HG02973 (cell line): ENCODE measurements around the gene MFSD1.

Experiments
- ATAC-seq: cut with Tn5 transposase; IDR thresholded peaks from one replicate; pipeline ENCODE4 v1.9.1; 2021; ENCODE audit warnings: moderate library complexity; ENCODE audit not compliant: unreplicated experiment

Gene MFSD1, protein sequence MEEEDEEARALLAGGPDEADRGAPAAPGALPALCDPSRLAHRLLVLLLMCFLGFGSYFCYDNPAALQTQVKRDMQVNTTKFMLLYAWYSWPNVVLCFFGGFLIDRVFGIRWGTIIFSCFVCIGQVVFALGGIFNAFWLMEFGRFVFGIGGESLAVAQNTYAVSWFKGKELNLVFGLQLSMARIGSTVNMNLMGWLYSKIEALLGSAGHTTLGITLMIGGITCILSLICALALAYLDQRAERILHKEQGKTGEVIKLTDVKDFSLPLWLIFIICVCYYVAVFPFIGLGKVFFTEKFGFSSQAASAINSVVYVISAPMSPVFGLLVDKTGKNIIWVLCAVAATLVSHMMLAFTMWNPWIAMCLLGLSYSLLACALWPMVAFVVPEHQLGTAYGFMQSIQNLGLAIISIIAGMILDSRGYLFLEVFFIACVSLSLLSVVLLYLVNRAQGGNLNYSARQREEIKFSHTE

DNA sequence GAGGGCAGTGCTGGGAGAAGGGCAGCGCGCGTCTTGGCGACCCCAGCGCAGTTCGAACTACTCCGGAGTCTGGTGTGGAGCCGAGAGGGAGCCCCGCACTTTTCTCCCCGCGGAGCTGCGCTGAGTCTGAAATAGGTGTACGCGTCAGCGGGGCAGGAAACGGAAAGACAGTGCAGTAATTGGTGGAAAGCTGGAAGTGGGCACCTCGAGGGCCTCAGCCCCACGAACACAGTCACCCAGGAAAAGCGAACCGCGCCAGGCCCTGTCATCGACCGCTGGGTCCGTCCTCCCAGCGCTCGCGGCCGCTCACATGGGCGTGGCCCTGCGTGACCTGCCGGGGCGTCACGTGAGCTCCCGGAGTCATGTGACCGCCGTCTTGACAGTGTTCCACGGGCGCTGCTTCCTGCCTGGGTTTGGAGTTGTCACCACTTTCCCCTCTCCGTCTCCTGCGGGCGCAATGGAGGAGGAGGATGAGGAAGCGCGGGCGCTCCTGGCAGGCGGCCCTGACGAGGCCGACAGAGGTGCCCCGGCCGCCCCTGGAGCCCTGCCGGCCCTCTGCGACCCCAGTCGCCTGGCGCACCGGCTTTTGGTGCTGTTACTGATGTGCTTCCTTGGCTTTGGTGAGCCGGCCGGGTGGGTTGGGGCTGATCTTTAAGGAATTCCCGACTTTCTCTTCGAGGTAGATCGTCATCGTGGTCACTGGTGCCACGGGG, at the start of gene MFSD1:
MFSD1 (plus strand) TSS at position 359 of the 713 bp plus-strand sequence; CDS start at position 458, 99 bp downstream.
- ATAC-seq, result peak; percentile 97

DNA sequence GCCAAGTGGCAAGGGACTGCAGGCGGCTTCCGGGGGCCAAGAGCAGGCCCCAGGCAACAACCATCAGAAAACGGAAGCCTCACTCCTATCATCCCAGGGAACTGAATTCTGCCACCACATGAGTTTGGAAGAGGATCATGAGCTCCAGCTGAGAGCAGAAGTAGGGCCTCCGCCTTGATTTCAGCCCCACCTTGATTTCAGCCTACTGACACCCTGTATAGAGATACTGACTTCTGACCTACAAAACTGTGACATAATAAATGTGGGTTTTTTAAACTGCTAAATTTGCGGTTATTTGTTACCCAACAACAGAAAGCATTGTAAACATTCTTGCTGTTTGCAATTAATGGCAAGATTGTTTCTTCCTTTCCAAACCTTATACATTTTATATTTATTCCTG, 48.0 kb upstream of the MFSD1 start:
- ATAC-seq, result no peak

DNA sequence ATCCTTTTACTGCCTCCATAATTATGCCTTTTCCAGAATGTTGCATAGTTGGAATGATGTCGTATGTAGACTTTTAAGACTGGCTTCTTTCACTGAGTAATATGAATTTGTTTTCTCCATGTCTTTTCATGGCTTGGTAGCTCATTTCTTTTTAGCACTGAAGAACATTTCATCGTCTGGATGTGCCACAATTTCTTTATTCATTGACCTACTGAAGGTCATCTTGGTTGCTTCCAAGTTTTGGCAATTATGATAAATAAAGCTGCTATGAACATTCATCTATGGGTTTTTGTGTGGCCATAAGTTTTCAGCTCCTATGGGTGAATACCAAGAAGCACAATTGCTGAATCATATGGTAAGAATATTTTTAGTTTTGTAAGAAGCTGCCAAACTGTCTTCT, 46.4 kb upstream of the MFSD1 start:
- ATAC-seq, result no peak

DNA sequence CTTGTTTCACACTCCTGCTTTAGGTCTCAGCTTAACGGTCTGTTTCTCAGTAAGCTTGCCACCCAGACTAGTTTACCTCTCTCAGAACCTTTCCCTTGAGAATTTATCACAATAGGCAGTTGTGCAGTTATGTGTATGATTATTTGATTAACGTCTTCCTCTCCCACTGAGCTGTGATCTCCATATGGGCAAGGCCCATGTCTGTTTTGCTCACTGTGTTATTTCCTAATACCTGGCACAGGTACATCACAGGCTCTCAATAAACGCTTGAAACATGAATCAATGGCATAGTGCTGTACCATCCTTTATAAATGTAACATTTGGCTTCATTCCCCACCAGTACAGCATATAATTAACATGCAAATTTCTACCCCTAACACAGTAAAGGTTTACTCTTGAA, 40.5 kb upstream of the MFSD1 start:
- ATAC-seq, result no peak

DNA sequence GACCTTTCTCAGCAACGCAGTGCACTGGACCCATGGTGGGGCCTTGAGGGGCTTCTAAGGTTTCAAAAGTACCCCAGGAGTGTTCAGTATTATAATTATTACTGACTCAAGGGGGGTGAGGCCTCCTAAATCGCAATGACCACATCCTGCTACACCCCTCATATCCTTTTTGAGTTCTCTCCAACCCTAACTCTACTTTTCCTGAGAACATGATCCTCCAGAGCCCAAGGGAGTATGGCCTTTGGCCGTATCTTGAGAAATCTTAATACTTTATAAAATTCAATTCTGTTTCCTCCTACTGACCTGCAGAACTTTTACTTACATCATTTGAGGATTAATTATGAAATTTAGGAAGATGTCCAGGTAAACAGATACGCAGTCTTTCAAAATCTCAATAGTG, 39.2 kb upstream of the MFSD1 start:
- no peak for ATAC-seq

DNA sequence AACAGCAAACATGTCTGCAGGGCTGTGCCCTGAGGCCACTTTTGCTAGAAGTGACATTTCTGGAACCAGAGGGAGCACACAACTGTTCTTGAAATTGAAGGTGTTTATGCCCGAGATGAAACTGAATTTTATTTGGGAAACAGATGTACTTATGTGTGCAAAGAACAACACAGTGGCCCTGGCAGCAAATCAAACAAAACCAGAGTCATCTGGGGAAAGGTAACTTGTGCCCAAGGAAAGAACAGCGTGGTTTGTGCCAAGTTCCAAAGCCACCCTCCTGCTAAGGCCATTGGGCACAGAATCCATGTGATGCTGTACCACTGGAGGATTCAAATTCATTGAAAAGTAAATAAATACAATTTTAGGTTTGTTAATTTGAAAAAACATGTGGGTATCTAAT, 38.4 kb upstream of the MFSD1 start:
- ATAC-seq, result no peak

DNA sequence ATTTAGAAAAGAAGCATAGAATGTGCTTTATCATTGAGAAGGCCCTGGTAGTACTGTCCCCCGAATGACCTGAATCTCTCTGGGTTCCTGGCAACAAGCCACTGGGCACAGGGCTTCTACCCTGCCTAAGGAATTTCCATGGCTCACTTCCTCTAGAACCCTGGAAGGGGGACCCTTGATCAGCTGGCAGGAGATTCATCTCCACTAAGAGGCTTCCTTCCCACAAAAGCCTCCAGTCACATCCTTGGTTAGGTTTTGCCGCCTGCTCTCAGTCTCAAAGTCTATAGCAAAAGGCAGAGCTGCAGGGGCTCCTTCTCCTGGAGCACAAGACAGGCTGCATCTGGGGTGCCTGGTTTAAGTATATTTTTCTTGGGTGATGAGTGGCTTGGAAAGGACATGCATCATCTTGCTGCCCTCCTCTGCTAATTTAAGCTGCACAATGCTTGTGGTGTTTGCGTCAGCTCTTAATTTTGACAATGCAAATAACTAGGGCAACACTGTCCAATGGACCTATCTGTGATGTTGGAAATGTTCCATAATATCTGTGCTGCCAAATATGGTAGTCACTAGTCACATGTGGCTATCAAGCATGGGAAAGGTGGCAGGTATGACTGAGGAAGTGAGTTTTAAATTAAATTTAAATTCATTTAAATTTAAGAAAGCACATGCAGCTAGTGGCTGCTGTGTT, 36.2 kb upstream of the MFSD1 start:
- no peak for ATAC-seq

DNA sequence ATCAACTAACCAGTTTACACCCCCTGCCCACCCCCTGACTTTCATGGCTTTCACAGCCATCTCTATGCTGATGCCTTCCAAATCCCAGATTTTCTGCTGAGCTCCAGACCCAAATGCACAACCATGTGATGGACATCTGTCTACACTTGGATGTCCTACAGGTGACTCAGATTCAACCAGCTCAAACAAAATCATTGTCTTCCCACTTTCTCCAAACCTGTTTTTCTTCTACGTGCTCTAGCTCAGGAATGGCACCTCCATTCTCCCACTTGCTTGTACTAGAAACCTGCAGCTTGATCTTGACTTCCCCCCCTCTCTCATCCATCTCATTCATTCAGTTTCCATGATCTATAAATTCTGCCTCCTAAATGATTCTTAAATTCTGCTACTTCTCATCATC, 35.5 kb upstream of the MFSD1 start:
- ATAC-seq, result no peak

DNA sequence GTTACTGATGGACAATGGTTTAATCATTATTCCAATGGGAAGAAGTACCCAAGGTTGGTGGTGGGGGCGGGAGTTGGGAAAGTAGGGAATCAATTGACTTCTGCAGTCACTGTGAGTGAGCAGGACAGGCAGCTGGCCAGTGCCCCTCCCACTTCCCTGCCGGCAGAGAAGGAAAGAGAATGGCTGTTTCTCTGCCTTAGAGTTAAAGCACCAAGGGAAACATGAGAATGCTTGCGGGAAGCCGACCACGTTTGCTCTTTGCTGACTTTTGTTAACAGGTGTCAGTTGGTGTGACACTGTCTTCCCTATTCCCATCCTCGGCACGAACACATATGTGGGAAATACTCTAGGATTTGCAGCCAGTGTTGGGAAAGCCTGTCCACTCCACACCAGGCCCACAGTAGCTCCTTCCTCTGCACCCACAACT, 33.5 kb upstream of the MFSD1 start:
- ATAC-seq, result no peak

DNA sequence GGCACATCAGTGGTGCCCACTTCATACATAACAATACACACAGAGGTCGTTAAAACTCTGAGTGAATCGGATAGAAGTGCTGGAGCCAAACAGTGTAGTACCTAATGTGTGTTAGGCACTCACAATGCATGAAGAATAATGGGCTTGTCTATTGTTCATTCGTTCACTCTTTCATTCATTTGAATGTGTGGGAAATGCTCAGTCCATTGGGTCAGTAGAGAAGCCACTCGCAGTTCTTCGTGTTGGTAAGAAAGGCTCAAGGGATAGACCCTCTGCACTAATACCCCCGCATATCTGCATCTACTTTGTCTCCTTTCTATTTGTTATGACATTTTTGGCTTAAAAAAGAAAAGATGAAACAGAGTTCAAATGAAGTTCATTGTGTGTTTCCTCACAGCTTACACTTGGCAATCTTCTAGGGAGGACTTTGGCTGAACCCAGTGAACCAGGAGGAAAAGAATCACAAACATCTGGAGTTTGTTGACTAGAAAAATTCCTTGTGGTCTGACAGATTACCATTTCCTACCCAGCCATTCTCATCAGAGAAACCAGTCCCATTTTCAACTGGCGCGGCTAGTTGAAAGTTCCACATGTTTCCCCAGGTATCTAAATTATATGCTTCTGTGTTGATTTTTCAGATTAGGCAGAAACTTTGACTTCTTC, 32.8 kb upstream of the MFSD1 start:
- ATAC-seq, result no peak

DNA sequence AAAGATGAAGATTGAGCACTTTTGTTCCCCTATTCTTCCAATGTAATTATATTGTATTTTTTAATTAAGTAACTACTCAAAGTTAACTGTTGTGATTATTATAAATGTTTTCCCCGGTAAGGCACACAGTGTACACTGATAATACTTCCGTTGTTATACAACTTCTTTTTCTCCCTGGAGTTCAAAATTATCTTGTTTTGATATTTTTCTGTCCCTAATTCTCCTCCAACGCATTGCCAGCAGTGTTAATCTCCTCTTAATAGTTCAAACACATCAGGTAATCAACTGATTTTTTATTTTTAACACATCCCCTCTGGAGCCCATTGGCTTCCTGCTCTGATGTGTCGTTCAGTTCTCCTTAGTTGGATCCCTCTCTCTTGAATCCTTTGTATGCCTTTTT, 32.3 kb upstream of the MFSD1 start:
- ATAC-seq, result no peak

DNA sequence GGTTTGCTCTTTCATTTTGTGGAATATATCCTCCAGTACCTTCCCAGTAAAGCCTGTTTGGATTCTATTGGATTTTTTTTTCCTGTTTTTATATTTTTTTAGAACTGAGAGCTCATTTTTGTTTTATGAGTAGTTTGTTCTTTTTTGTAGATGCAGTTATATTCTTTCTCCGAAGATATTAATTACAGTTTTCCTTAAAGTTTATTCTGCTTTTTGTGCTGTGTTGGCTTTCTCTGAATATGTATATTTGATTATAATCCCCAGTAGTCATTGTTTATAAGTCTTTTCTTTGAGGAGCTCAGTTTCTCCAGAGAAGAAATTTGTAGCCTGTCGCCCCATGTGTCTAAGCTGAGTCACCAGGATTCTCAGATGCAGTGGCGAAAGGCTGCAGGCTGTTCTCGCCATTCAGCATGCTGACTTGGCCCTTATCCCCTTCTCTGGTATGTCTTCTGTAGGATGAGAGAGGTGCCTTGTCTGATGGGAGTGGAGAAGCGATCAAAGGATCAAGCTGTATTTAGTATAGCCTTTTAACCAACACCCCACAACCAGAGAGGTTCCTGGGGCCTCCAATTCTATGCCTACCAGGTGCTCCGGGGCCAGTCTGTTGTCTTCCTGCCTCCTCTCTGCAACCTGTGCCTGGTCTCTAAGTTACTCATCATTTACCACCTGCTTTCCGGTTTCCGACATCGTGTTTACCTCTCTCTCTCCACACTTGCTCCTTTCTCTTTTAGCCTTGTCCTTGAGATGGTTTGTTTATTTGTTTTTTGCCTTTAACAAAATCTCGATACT, 31.7 kb upstream of the MFSD1 start:
- no peak for ATAC-seq

DNA sequence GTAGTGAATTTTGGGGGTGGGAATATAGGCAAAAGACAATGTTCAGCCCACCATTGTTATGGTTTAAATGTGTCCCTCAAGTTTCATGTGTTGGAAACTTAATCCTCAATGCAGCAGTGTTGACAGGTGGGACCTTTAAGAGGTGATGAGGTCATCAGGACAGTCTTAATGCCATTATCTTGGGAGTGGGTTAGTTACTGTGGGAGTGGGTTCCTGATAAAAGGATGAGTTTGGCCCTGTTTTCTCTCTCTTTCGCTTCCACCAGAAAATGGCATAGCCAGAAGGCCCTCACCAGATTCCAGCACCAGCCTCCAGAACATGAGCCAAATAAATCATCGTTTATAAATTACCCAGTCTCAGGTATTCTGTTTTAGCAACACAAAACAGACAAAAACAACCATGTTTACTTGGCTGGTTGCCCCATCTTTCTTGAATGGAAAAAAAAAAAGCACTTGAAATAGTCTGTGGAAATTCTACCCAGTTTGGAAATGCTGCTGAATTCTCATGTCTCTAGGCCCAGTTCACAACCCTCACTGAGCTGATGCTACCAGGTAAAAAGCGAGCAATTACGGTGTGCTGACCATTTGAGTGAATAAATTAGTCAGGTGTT, 31.0 kb upstream of the MFSD1 start:
- ATAC-seq, result no peak

DNA sequence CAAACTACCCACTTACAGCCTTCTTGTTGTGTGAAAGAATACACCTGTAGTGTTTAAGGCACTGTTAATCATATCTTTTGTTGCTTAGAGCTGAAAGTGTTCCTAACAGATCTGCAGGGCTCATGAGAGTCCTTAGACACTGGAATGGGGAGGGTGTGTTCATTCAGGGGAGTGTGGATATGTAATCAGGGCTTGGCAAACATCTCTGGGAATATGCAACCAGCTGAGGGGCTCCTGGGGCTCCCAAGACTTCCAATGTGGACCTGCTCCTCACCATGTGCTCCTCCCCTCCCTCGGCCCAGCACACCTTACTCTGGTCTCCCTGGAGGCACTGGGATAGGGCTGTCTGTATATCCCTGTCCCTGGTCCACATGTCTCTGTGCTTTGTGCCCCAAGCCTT, 30.3 kb upstream of the MFSD1 start:
- ATAC-seq, result no peak

DNA sequence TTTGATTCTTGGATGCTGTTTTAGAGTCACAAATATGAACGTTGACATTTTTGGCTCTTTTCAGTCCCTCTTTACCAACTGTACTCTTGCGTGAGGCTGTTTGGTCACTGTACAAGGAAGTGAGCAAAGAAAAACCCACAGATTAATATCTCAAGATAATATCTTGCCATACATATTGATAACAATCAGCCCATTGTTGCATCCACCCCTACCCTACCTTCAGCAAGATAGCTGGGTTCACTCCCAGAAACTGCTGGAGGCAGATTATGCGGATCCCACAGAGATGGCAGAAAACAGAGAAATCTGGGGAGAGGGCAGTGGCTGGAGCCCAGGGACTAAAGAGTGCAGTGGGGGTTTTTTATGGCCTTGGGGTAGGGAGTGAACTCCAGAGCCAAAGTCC, 29.9 kb upstream of the MFSD1 start:
- no peak for ATAC-seq

DNA sequence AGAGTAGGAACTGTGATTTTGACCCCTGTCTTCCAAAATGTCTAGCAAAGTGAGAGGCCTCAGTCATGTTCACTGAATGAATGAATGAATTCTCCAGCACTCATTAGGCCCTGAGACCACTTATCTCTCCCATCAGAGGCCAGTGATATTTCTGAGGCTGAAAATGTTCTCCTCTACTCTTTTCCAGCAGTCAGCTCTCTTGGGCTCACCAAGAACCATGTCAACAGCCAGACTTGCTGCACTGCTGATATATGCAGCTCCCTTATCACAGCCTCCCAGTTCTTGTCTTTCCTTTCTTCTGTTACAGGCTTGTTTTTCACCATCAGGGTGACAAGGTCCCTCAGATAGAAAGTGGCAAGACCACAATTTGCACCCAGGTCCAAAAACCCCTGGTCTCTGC, 28.7 kb upstream of the MFSD1 start:
- no peak for ATAC-seq

DNA sequence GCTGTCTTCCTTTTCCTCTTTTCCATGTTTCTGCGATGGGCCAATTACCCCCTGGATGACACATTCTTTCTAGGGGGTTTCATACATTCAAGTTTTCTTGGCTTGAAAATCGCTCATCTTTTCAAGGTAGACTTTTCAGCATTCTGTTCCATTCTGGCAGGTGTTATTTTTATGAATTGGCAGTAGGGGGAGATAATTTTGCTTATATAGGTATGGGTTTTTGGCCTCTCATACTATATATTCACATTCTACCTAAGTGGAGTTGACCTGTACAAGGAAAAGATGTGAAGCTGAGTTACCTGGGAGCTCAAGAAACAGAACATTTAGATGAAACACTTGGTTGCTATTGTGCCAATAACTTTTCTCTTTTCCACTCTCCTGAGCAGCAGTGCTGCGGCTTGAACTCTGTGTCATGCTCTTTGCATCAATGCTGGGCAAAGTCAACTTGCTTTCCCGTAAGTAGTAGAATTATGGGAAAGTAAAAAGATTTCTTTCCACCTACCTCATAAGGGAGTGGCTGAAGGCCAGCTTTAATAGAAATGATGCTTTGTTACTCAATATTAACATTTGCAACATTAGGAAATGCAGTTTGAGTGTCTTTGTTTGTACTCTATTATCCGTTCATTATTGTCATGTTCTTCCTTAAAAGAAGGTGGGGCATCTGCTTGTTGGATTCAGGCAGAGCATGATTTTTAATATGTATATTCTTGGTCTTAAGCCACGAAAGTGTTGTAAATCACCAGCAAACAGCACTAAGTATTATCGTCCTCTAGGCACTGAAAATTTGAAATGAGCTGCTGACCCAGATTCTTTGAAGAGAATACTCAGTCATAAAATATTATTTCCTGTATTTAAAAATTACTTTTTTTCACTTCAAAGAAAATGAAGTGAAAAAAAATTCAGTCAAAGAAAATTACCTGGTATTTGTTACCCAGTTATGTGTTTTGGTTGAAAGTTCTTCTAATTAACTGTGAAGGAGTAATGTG, 27.7 kb upstream of the MFSD1 start:
- ATAC-seq, result no peak

DNA sequence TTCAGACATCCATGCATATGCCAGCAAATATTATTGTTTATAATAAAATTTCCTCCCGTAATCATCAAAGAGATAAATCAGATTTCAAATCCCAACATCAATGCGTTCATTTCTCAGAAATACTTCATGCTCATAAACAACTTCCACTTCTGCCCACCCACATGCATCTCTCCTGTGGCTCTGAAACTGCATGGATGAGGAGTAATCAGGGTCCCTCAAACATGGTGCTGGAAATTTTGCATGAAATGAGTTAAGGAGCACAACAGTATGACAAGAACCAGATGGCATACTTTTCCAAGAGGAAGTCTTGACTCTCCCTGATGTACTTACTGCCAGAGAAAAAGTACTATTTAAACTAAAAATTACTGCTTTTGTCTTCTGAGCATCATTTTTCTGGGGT, 26.9 kb upstream of the MFSD1 start:
- ATAC-seq, result no peak
